WTC11 (cell line): ENCODE measurements around the gene ELMO3. TPM values are rescaled to one million over a fixed set of nuclear protein-coding genes. Genes with fewer than 3 reads are reported as not detected.

Experiments
- ATAC-seq: fragments of 200-7000 bp; cut with Tn5 transposase; 2 replicates; pipeline ENCODE4 v1.10.0; 2021; ENCODE audit warnings: mild to moderate bottlenecking, moderate library complexity
- CTCF ChIA-PET: fragments of 300-600 bp; sonication (Branson Sonifier 250); formaldehyde crosslinking; loops from one replicate; lab custom pipeline; 2021; ENCODE audit warnings: antibody characterized with exemption; lab: Charles Lee
- POLR2A ChIA-PET: fragments of 350-600 bp; sonication (Branson Sonifier 250); formaldehyde crosslinking; loops from one replicate; lab custom pipeline; 2021; ENCODE audit warnings: antibody characterized with exemption; lab: Charles Lee
- DNase-seq: peaks from one replicate; pipeline ENCODE4 v3.0.0; 2021; ENCODE audit warnings: low spot score
- H3K27ac Mint-ChIP-seq: 2 replicates; pipeline ENCODE4 v1.8.0; 2021; ENCODE audit warnings: mixed read lengths
- H3K27me3 Mint-ChIP-seq: 2 replicates; pipeline ENCODE4 v1.8.0; 2021; ENCODE audit warnings: low read depth, mild to moderate bottlenecking, moderate library complexity, mixed read lengths
- H3K36me3 Mint-ChIP-seq: 2 replicates; pipeline ENCODE4 v1.8.0; 2021; ENCODE audit warnings: mixed read lengths
- H3K4me1 Mint-ChIP-seq: 2 replicates; pipeline ENCODE4 v1.8.0; 2022; ENCODE audit warnings: mixed read lengths
- H3K4me3 Mint-ChIP-seq: 2 replicates; pipeline ENCODE4 v1.8.0; 2021; ENCODE audit warnings: mild to moderate bottlenecking, moderate library complexity, mixed read lengths
- H3K9me3 Mint-ChIP-seq: 2 replicates; pipeline ENCODE4 v1.8.0; 2021; ENCODE audit warnings: mixed read lengths
- E2F1 ChIP-seq: sonication (generic); formaldehyde crosslinking; IDR thresholded peaks from 2 replicates; pipeline ENCODE4 v1.8.0; 2022; ENCODE audit warnings: mild to moderate bottlenecking, missing genetic modification reagents
- ERG ChIP-seq: fragments of 250-450 bp; sonication (Bioruptor Pico); IDR thresholded peaks from 2 replicates; pipeline ENCODE4 v1.8.0; 2021; ENCODE audit warnings: mild to moderate bottlenecking
- KAT7 ChIP-seq: sonication (generic); formaldehyde crosslinking; IDR thresholded peaks from 2 replicates; pipeline ENCODE4 v1.8.1; 2023; ENCODE audit warnings: missing genetic modification reagents, mild to moderate bottlenecking, borderline replicate concordance
- SOX15 ChIP-seq: fragments of 250-450 bp; sonication (Bioruptor Pico); IDR thresholded peaks from 2 replicates; pipeline ENCODE4 v1.9.0; 2021; ENCODE audit warnings: mild to moderate bottlenecking
- SP1 ChIP-seq: sonication (generic); formaldehyde crosslinking; conservative IDR thresholded peaks from 2 replicates; pipeline ENCODE4 v1.8.1; 2022; ENCODE audit warnings: missing genetic modification reagents
- ZNF121 ChIP-seq: sonication (generic); formaldehyde crosslinking; IDR thresholded peaks from 2 replicates; pipeline ENCODE4 v1.8.0; 2023; ENCODE audit warnings: missing genetic modification reagents
- total RNA-seq: library from RNA; stranded (reverse); gene quantifications from 3 replicates; pipeline ENCODE4 v1.2.3, GENCODE V29; 2021
- TF ChIP-seq, protein P1 (sequence below): sonication (generic); formaldehyde crosslinking; IDR thresholded peaks from 2 replicates; pipeline ENCODE4 v1.8.0; 2023; ENCODE audit warnings: missing genetic modification reagents, mild to moderate bottlenecking, borderline replicate concordance
- TF ChIP-seq, protein P2 (sequence below): fragments of 200-600 bp; IDR thresholded peaks from 2 replicates; pipeline ENCODE4 v1.8.0; 2022; ENCODE audit warnings: antibody characterized with exemption
- TF ChIP-seq, protein P3 (sequence below): sonication (generic); formaldehyde crosslinking; IDR thresholded peaks from 2 replicates; pipeline ENCODE4 v1.8.1; 2023; ENCODE audit warnings: mild to moderate bottlenecking, missing genetic modification reagents, borderline replicate concordance

ELMO3 gene
- total RNA-seq, 1 experiment from 2014 or later = 13.6 TPM

DNA sequence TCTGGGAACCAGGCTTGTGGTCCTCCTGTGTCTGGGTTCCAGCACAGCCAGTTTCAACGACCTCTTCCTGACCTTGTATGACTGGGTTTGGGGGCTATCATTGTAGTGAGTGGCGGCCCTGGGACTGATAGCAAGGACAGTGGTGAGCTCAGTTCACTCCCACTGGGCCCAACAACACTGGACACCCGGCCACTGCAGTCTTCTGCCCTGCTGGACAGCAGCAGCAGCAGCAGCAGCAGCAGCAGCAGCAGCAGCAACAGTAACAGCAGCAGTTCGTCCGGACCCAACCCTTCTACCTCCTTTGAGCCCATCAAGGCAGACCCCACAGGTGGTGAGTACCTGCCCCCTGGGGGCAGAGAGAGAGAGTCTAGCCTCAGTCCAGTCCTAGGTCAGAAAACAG lies 3.3 kb upstream of the ELMO3 start:
- no peaks in the 10 kb centered on the region for H3K9me3 Mint-ChIP-seq
- TF ChIP-seq, protein P1, sequence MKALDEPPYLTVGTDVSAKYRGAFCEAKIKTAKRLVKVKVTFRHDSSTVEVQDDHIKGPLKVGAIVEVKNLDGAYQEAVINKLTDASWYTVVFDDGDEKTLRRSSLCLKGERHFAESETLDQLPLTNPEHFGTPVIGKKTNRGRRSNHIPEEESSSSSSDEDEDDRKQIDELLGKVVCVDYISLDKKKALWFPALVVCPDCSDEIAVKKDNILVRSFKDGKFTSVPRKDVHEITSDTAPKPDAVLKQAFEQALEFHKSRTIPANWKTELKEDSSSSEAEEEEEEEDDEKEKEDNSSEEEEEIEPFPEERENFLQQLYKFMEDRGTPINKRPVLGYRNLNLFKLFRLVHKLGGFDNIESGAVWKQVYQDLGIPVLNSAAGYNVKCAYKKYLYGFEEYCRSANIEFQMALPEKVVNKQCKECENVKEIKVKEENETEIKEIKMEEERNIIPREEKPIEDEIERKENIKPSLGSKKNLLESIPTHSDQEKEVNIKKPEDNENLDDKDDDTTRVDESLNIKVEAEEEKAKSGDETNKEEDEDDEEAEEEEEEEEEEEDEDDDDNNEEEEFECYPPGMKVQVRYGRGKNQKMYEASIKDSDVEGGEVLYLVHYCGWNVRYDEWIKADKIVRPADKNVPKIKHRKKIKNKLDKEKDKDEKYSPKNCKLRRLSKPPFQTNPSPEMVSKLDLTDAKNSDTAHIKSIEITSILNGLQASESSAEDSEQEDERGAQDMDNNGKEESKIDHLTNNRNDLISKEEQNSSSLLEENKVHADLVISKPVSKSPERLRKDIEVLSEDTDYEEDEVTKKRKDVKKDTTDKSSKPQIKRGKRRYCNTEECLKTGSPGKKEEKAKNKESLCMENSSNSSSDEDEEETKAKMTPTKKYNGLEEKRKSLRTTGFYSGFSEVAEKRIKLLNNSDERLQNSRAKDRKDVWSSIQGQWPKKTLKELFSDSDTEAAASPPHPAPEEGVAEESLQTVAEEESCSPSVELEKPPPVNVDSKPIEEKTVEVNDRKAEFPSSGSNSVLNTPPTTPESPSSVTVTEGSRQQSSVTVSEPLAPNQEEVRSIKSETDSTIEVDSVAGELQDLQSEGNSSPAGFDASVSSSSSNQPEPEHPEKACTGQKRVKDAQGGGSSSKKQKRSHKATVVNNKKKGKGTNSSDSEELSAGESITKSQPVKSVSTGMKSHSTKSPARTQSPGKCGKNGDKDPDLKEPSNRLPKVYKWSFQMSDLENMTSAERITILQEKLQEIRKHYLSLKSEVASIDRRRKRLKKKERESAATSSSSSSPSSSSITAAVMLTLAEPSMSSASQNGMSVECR (CRISPR knock-in tag) = no peak
- TF ChIP-seq SP1 (CRISPR knock-in tag) = no peak
- TF ChIP-seq KAT7 (CRISPR knock-in tag) = no peak
- TF ChIP-seq ERG = no peak
- TF ChIP-seq E2F1 (CRISPR knock-in tag) = no peak
- TF ChIP-seq, protein P2, sequence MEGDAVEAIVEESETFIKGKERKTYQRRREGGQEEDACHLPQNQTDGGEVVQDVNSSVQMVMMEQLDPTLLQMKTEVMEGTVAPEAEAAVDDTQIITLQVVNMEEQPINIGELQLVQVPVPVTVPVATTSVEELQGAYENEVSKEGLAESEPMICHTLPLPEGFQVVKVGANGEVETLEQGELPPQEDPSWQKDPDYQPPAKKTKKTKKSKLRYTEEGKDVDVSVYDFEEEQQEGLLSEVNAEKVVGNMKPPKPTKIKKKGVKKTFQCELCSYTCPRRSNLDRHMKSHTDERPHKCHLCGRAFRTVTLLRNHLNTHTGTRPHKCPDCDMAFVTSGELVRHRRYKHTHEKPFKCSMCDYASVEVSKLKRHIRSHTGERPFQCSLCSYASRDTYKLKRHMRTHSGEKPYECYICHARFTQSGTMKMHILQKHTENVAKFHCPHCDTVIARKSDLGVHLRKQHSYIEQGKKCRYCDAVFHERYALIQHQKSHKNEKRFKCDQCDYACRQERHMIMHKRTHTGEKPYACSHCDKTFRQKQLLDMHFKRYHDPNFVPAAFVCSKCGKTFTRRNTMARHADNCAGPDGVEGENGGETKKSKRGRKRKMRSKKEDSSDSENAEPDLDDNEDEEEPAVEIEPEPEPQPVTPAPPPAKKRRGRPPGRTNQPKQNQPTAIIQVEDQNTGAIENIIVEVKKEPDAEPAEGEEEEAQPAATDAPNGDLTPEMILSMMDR = no peak
- TF ChIP-seq, all 79 proteins: peak for 0
- H3K36me3 Mint-ChIP-seq = peaks cover 38% of the 10 kb centered on the region
- H3K4me1 Mint-ChIP-seq = peaks cover 25% of the 10 kb centered on the region
- no peaks in the 10 kb centered on the region for H3K27me3 Mint-ChIP-seq
- H3K27ac Mint-ChIP-seq = no peak overlapping the region
- no peak overlapping the region for H3K4me3 Mint-ChIP-seq
- DNase-seq (no peak), ATAC-seq (no peak)
- ChIA-PET POLR2A (no interaction called here), CTCF (no interaction called here)

DNA sequence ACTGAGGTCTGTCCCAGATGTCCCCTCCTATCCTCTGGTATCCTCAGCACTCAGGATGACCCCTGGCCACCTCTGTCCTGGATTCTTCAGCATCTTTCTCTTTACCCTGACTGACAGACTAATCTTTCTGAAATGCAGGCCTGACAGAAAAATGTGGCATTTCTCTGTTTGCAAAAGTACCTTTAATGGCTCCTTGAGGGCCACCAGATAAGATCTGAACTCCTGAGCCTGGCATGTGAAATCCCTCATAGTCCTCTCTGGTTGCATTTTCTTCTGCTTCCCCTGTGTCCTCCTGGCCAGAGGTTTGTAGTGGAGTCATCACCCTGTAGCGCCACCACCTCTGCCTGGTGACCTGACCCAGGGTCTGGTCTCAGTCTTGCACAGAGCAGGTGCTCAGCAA lies 2.0 kb upstream of the ELMO3 start:
- DNase-seq (no peak), ATAC-seq (no peak)
- POLR2A ChIA-PET = no interaction called here
- Mint-ChIP-seq H3K27me3 (no peaks in the 10 kb centered on the region), H3K36me3 (peaks cover 38% of the 10 kb centered on the region), H3K4me3 (no peak overlapping the region), H3K27ac (no peak overlapping the region), H3K4me1 (peaks cover 20% of the 10 kb centered on the region), H3K9me3 (no peaks in the 10 kb centered on the region)
- TF ChIP-seq, protein P3, sequence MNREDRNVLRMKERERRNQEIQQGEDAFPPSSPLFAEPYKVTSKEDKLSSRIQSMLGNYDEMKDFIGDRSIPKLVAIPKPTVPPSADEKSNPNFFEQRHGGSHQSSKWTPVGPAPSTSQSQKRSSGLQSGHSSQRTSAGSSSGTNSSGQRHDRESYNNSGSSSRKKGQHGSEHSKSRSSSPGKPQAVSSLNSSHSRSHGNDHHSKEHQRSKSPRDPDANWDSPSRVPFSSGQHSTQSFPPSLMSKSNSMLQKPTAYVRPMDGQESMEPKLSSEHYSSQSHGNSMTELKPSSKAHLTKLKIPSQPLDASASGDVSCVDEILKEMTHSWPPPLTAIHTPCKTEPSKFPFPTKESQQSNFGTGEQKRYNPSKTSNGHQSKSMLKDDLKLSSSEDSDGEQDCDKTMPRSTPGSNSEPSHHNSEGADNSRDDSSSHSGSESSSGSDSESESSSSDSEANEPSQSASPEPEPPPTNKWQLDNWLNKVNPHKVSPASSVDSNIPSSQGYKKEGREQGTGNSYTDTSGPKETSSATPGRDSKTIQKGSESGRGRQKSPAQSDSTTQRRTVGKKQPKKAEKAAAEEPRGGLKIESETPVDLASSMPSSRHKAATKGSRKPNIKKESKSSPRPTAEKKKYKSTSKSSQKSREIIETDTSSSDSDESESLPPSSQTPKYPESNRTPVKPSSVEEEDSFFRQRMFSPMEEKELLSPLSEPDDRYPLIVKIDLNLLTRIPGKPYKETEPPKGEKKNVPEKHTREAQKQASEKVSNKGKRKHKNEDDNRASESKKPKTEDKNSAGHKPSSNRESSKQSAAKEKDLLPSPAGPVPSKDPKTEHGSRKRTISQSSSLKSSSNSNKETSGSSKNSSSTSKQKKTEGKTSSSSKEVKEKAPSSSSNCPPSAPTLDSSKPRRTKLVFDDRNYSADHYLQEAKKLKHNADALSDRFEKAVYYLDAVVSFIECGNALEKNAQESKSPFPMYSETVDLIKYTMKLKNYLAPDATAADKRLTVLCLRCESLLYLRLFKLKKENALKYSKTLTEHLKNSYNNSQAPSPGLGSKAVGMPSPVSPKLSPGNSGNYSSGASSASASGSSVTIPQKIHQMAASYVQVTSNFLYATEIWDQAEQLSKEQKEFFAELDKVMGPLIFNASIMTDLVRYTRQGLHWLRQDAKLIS (CRISPR knock-in tag) = no peak
- TF ChIP-seq ZNF121 (CRISPR knock-in tag) (no peak), SOX15 (CRISPR knock-in tag) (no peak)
- TF ChIP-seq, protein P2 = no peak
- CTCF ChIA-PET = interaction anchor here (1.4 to 3.9 kb wide), 9 partner anchors 12 to 179 kb away, joined by 3 to 65 read pairs (median 41); partner anchors contain the start of genes FHOD1, NOL3 and TMEM208
